HCT116 (cell line): ENCODE measurements around the gene ST6GALNAC4. TPM values are rescaled to one million over a fixed set of nuclear protein-coding genes. Genes with fewer than 3 reads are reported as not detected.
A peak's percentile ranks its signal among the peaks of the same experiment; 100 is the strongest.

Experiments used
- ATAC-seq: fragments of 200-7000 bp; cut with Tn5 transposase; 2 replicates; pipeline ENCODE4 v1.9.1; 2020; ENCODE audit warnings: mild to moderate bottlenecking, moderate library complexity
- BruUV-seq: library from RNA; stranded (reverse); fragments of 400-500 nt; replicated peaks from 2 replicates; lab custom pipeline; 2021; lab: Mats Ljungman, UMichigan
- CTCF ChIA-PET: fragments of 300-600 bp; sonication (Branson Sonifier 250); formaldehyde crosslinking; loops from one replicate; lab custom pipeline; 2021; ENCODE audit warnings: antibody characterized with exemption; lab: Charles Lee
- POLR2A ChIA-PET: fragments of 300-600, 350-600 bp; sonication (Branson Sonifier 250); formaldehyde crosslinking; loops from one replicate; lab custom pipeline; 2021; ENCODE audit warnings: antibody characterized with exemption; lab: Charles Lee
- RAD21 ChIA-PET, 2 experiments: fragments of 300-600 bp; sonication (Branson Sonifier 250); formaldehyde crosslinking; loops; one replicate each; lab custom pipeline; 2023; ENCODE audit warnings: low total read pairs in 2 of 2; ENCODE audit not compliant: uncharacterized antibody in 2 of 2, unreplicated experiment in 2 of 2, low non-redundant PET in 1 of 2; lab: Charles Lee
- DNase-seq: peaks from one replicate; pipeline ENCODE4 v3.0.0-alpha.2; 2010; ENCODE audit warnings: low read depth, low spot score
- H2AFZ ChIP-seq: fragments of 200-600 bp; shearing (Covaris generic), sonication (generic); 2 replicates; pipeline ENCODE4 v1.6.1; 2017; ENCODE audit warnings: low read depth, mixed run types, mixed read lengths, antibody characterized with exemption, low read length; ENCODE audit not compliant: poor library complexity, severe bottlenecking
- H3K27ac ChIP-seq: 2 replicates; pipeline ENCODE4 v1.5.1; 2012; ENCODE audit warnings: low read depth, low read length
- H3K27me3 ChIP-seq: fragments of 200-600 bp; sonication (generic); 2 replicates; pipeline ENCODE4 v1.6.1; 2016; ENCODE audit warnings: mixed run types, low read length, mixed read lengths; ENCODE audit not compliant: insufficient read depth
- H3K36me3 ChIP-seq, 2 experiments: fragments of 200-500 bp in 1 of 2; fragments of 200-600 bp in 1 of 2; sonication (Bioruptor generic) in 1 of 2; sonication (generic) in 1 of 2; 2 replicates each; pipeline versions ENCODE4 v1.5.1 to v1.6.1; 2014 to 2016; ENCODE audit warnings: low read length in 2 of 2, inconsistent platforms in 1 of 2, mixed read lengths in 1 of 2, mixed run types in 1 of 2; ENCODE audit not compliant: insufficient read depth in 2 of 2, control insufficient read depth in 1 of 2
- H3K4me1 ChIP-seq, 2 experiments: fragments of 200-600 bp in 1 of 2; sonication (generic) in 1 of 2; 2 replicates each; pipeline versions ENCODE4 v1.5.1 to v1.6.1; 2012 to 2017; ENCODE audit warnings: low read length in 2 of 2, inconsistent platforms in 1 of 2, mild to moderate bottlenecking in 1 of 2, mixed read lengths in 1 of 2, mixed run types in 1 of 2, moderate library complexity in 1 of 2; ENCODE audit not compliant: insufficient read depth in 2 of 2, control insufficient read depth in 1 of 2
- H3K4me2 ChIP-seq: fragments of 200-600 bp; sonication (generic); 2 replicates; pipeline ENCODE4 v1.6.1; 2017; ENCODE audit warnings: mixed run types, low read length, mixed read lengths
- H3K4me3 ChIP-seq, 2 experiments: fragments of 200-600 bp in 1 of 2; sonication (generic) in 1 of 2; replicated peaks in 1 of 2; 2 replicates each; pipeline ENCODE4 v1.5.1; 2011 to 2016; ENCODE audit warnings: low read length in 2 of 2, control low read depth in 1 of 2, low read depth in 1 of 2, mild to moderate bottlenecking in 1 of 2, mixed read lengths in 1 of 2, mixed run types in 1 of 2
- H3K79me2 ChIP-seq: fragments of 200-600 bp; sonication (generic); 2 replicates; pipeline ENCODE4 v1.6.1; 2017; ENCODE audit warnings: mild to moderate bottlenecking, mixed run types, low read length, moderate library complexity, mixed read lengths; ENCODE audit not compliant: insufficient read depth
- H3K9ac ChIP-seq: fragments of 200-600 bp; sonication (generic); 2 replicates; pipeline ENCODE4 v1.6.1; 2016; ENCODE audit warnings: low read length, mixed read lengths
- H3K9me2 ChIP-seq: fragments of 200-600 bp; sonication (generic), shearing (Covaris generic); 2 replicates; pipeline ENCODE4 v1.6.1; 2017; ENCODE audit warnings: mixed run types, mild to moderate bottlenecking, moderate library complexity; ENCODE audit not compliant: insufficient read depth
- H3K9me3 ChIP-seq, 2 experiments: fragments of 200-500 bp in 1 of 2; fragments of 200-600 bp in 1 of 2; sonication (Bioruptor generic) in 1 of 2; sonication (generic) in 1 of 2; 2 replicates each; pipeline ENCODE4 v1.6.1; 2014 to 2017; ENCODE audit warnings: low read length in 2 of 2, mixed read lengths in 2 of 2, inconsistent platforms in 1 of 2, low read depth in 1 of 2, mild to moderate bottlenecking in 1 of 2, mixed run types in 1 of 2, moderate library complexity in 1 of 2; ENCODE audit not compliant: control insufficient read depth in 1 of 2, insufficient read depth in 1 of 2
- H4K20me1 ChIP-seq: fragments of 200-600 bp; sonication (generic), shearing (Covaris generic); 2 replicates; pipeline ENCODE4 v1.6.1; 2017; ENCODE audit warnings: mixed run types, mild to moderate bottlenecking, moderate library complexity; ENCODE audit not compliant: insufficient read depth
- POLR2AphosphoS5 ChIP-seq: IDR thresholded peaks from 2 replicates; pipeline ENCODE4 v1.6.1; 2011; ENCODE audit warnings: mild to moderate bottlenecking, low read depth, low read length, moderate library complexity
- SIN3A ChIP-seq: IDR thresholded peaks from 2 replicates; pipeline ENCODE4 v1.6.1; 2012; ENCODE audit warnings: low read depth
- SP1 ChIP-seq: IDR thresholded peaks from 2 replicates; pipeline ENCODE4 v1.6.1; 2012; ENCODE audit warnings: low read depth
- TCF7L2 ChIP-seq: IDR thresholded peaks from 2 replicates; pipeline ENCODE4 v1.7.0; 2011; ENCODE audit warnings: borderline replicate concordance, inconsistent platforms; ENCODE audit not compliant: insufficient read depth, insufficient read length; ENCODE audit errors: extremely low read depth
- intact Hi-C: fragments of 100-400 bp; cut with micrococcal nuclease; formaldehyde crosslinking; loops from 2 replicates; pipeline ENCODE4 v1.10.0; 2022
- total RNA-seq: library from RNA; stranded (reverse); gene quantifications from one replicate; pipeline ENCODE4 v1.2.1, GENCODE V29; 2021; ENCODE audit not compliant: unreplicated experiment

The ST6GALNAC4 gene
- total RNA-seq, 1 experiment from 2014 or later: 49.4 TPM

DNA sequence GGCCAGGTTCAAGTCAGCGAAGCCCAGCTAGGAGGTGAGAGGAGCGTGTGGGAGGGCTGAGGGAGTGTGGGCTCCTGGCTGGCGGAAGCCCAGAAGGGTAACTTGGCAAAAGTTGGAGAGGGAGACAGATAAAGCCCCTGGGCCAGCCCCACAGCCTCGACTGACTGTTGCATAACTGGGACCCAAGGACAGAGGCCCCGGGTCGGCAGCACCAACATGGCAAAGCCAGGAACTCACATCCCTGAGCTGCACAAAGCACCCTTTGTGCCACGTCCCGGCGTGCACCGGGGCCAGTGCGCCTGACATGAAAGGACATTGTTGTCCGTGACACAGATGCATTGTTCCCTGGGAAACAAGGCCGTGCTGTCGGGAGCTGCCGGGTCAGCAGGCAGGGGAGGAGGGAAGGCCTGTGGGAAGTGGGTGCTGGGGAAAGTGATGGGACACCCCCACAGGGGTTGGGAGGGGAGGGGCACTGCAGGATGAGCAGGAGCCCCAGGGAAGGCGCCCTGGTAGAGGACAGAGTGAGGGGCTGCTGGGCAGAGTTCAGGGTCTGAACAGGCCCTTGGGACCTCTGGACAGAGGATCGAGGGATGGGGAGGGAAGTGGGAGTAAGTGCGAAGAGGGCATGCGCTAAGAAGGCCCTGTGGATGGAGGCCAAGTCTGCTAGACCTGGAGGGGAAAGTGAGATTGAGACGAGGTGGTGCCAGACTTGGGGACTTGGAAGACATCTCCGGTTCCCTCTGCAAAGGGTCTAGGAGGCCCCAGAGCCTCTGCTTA is 33.9 kb upstream of the ST6GALNAC4 start:
- Histone ChIP-seq H3K9ac (peak overlapping the region; percentile 22), H3K9me2 (no peaks in the 10 kb centered on the region), H3K79me2 (peaks cover 43% of the 10 kb centered on the region), H2AFZ (no peak overlapping the region), H3K4me2 (peak overlapping the region; percentile 41), H3K36me3 (no peaks in the 10 kb centered on the region), H3K4me1 (peaks cover 50 to 61% of the 10 kb centered on the region in 2 experiments), H3K9me3 (no peaks in the 10 kb centered on the region), H3K4me3 (no peak overlapping the region), H3K27ac (peak overlapping the region; percentile 31; the same call in 1 of the 2 replicates), H3K27me3 (no peaks in the 10 kb centered on the region), H4K20me1 (peaks cover 4% of the 10 kb centered on the region; the same call in 1 of the 2 replicates)
- DNase-seq (no peak), ATAC-seq (peak; percentile 23; the same call in 1 of the 2 replicates)
- ChIA-PET POLR2A (no interaction called here), RAD21 (interaction anchor here in 1 of 2 experiments (0.6 kb wide), 1 partner anchor 14 kb away, joined by 3 read pairs; no protein-coding TSS in a partner anchor), CTCF (no interaction called here)
- no TSS peak for BruUV-seq
- intact Hi-C loops: no loop called here
- no peak; the same call in 1 of the 2 replicates for TF ChIP-seq POLR2AphosphoS5
- TF ChIP-seq TCF7L2: peak; percentile 51

DNA sequence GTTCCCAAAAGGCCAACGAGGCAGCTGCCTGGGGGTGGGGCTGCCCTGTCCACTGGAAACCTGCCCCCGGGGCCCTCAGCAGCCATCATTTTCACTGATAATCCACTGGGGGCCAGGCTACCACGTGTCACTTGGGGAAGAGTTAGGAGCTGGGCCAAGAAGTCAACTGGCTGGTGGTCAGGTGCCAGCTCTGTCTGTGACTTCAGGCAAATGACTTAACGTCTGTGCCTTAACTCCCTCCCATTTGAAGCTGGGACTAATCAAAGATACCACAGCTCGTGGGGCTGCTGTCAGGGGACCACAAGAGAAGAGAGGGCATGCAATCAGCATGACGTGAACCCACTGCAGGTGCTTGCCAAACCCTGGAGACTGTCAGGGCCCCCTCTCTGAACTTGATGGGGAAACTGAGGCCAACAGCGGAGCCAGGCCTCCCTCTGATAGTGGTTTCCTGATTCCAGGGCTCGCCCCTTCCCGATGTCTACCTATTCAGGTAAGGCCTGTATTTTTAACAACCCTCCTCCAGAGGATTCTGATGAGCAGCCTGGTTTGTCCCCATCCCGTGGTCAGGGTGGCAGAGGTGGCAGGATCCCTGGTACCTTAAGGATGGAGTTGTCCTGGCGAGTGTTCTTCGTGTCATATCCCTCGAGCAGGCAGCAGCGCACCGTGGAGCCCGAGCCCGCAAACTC is 33.1 kb upstream of the ST6GALNAC4 start:
- Histone ChIP-seq H3K9ac (peak overlapping the region; percentile 22; the same call in 1 of the 2 replicates), H3K4me2 (peak overlapping the region; percentile 41), H3K27me3 (no peaks in the 10 kb centered on the region), H3K9me3 (no peaks in the 10 kb centered on the region), H3K4me3 (no peak overlapping the region), H3K36me3 (no peaks in the 10 kb centered on the region; a peak in 1 of 4 replicates), H3K4me1 (peaks cover 46 to 54% of the 10 kb centered on the region in 2 experiments), H3K79me2 (peaks cover 41% of the 10 kb centered on the region), H3K9me2 (no peaks in the 10 kb centered on the region), H3K27ac (peak overlapping the region; percentile 31; the same call in 1 of the 2 replicates)
- no TSS peak for BruUV-seq
- RAD21 ChIA-PET: no interaction called here
- ATAC-seq: no peak
- TF ChIP-seq SP1: no peak
- no peak for TF ChIP-seq SIN3A
- TF ChIP-seq, all 23 proteins: peak for 0
- Histone ChIP-seq H4K20me1 (peaks cover 1% of the 10 kb centered on the region; the same call in 1 of the 2 replicates), H2AFZ (no peak overlapping the region)
- intact Hi-C loops: no loop called here
- CTCF ChIA-PET: no interaction called here
- POLR2A ChIA-PET: interaction anchor here (0.7 kb wide), 1 partner anchor 153 kb away, joined by 4 read pairs; no protein-coding TSS in a partner anchor
- DNase-seq: no peak
